ENCODE measurements around the gene DMBT1. TPM values are rescaled to one million over a fixed set of nuclear protein-coding genes. Genes with fewer than 3 reads are reported as not detected.

DMBT1 gene
- total RNA-seq, 4 donors from 2014 or later, result 0.63 TPM; not detected in 3

DNA sequence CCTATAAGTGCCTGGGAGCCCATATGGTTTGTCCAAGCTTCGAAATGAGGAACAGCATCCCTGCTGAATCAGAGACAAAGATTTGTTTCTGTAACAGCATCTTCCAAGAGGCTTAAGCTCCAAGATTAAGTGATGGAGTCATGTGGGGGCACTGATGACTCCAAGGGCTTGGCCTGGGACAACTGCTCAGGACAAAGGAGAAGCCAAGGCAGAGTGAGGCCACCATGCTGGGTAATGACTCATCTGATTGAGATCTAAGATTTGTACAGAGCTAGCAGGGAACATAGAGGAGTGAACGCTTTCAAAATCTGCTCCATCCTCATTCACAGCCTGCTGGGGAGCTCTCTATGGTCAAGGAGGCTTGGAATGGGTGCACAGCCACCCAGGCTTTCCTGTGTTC is 89.8 kb downstream of the DMBT1 start:
- WGBS, result 92% methylated on average over 2 of the region's 2 CpGs
- Histone ChIP-seq H3K4me1 (no peaks in the 10 kb centered on the region), H3K9me3 (no peaks in the 10 kb centered on the region), H3K36me3 (no peaks in the 10 kb centered on the region), H3K4me3 (no peak overlapping the region), H3K27ac (replicated peaks in 1 of 4) (no peak overlapping the region), H3K27me3 (peaks cover 0 to 20% (median 0%) of the 10 kb centered on the region in 4 donors)
- intact Hi-C loops (cut with DNase I), result no loop called here
- no peak for DNase-seq (ENCODE audit: extremely low spot score)
- TF ChIP-seq EP300 (IDR thresholded peaks at IDR 0.05) (no peak), POLR2AphosphoS5 (IDR thresholded peaks at IDR 0.05) (no peak), POLR2A (IDR thresholded peaks at IDR 0.05; ENCODE audit: low read depth) (no peak)
- TF ChIP-seq, protein P1, sequence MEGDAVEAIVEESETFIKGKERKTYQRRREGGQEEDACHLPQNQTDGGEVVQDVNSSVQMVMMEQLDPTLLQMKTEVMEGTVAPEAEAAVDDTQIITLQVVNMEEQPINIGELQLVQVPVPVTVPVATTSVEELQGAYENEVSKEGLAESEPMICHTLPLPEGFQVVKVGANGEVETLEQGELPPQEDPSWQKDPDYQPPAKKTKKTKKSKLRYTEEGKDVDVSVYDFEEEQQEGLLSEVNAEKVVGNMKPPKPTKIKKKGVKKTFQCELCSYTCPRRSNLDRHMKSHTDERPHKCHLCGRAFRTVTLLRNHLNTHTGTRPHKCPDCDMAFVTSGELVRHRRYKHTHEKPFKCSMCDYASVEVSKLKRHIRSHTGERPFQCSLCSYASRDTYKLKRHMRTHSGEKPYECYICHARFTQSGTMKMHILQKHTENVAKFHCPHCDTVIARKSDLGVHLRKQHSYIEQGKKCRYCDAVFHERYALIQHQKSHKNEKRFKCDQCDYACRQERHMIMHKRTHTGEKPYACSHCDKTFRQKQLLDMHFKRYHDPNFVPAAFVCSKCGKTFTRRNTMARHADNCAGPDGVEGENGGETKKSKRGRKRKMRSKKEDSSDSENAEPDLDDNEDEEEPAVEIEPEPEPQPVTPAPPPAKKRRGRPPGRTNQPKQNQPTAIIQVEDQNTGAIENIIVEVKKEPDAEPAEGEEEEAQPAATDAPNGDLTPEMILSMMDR (IDR thresholded peaks at IDR 0.05), result no peak

DNA sequence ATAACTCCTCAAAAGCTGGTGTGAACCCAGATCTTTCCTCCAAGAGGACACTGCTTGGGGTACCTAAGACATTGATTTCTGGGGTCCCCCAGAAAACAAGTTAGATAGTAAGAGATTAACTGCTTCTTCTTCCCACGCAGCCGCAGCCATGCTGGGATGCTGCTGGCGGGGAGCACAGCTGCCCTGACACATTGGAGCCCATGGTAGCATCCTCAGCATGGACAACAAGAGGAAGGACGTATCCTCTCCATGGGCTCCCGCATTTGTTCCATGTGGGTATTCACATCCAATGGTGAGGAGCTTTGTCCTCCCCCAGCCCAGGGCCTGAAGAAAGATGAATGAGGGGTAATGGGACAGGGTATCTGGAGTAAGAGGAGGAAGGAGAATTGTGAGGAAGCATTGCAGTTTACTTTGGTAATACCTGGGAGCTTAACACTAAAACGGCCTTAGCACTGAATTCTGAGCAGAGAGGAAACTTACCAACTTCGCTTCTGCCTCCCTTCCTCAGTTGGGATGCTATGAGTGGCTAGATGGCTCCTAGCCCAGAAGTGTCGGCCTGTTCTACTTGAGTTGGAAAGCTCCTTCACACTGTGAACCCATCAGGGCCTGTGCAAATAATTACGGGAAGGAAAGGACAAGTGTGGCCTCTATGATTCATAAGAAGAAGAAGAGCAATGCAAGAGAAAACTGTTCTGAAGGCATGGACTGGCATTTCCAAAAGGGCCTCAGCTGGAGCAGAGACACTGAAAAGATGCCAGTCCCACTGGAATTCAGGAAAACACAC is 95.2 kb downstream of the DMBT1 start:
- Histone ChIP-seq H3K27me3 (peaks cover 0 to 7% (median 0%) of the 10 kb centered on the region in 4 donors), H3K4me3 (no peak overlapping the region), H3K27ac (replicated peaks in 1 of 4) (no peak overlapping the region), H3K36me3 (no peaks in the 10 kb centered on the region), H3K4me1 (no peaks in the 10 kb centered on the region), H3K9me3 (no peaks in the 10 kb centered on the region)
- TF ChIP-seq, protein P1 (IDR thresholded peaks at IDR 0.05), result no peak
- TF ChIP-seq EP300 (IDR thresholded peaks at IDR 0.05) (no peak), POLR2AphosphoS5 (IDR thresholded peaks at IDR 0.05) (no peak), POLR2A (IDR thresholded peaks at IDR 0.05; ENCODE audit: low read depth) (no peak)
- 80% methylated on average over 9 of the region's 9 CpGs for WGBS
- intact Hi-C loops (cut with DNase I), result no loop called here
- no peak for DNase-seq (ENCODE audit: extremely low spot score)

DNA sequence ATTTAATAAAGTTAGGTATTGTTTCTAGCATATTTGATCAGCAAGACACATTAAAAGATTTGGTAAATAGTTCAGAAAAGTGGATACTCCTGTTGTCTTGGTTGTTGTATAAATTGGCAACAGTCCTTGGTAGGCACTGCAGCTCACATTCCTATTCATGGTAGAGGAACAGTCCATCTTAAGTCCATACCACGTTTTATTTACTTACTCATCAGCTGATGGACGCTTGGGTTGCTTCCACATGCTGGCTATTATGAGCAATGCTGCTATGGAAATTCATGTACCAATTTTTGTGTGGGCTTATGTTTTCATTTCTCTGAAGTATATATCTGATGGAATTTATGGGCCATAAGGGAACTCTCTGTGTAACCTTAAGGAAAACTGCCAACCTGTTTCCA is 95.8 kb downstream of the DMBT1 start:
- H3K36me3 ChIP-seq, result no peaks in the 10 kb centered on the region
- no peaks in the 10 kb centered on the region for H3K4me1 ChIP-seq
- H3K4me3 ChIP-seq, result no peak overlapping the region
- WGBS, result 63% methylated on average over 2 of the region's 2 CpGs
- no peaks in the 10 kb centered on the region for H3K9me3 ChIP-seq
- H3K27me3 ChIP-seq, result peaks cover 0 to 5% (median 0%) of the 10 kb centered on the region in 4 donors
- H3K27ac ChIP-seq (replicated peaks in 1 of 4), result no peak overlapping the region
- no peak for TF ChIP-seq EP300 (IDR thresholded peaks at IDR 0.05)
- DNase-seq (ENCODE audit: extremely low spot score), result no peak
- intact Hi-C loops (cut with DNase I), result no loop called here

- intact Hi-C loops (cut with DNase I), result no loop called here
- Histone ChIP-seq H3K4me1 (no peaks in the 10 kb centered on the region), H3K27me3 (peaks cover 0 to 5% (median 0%) of the 10 kb centered on the region in 4 donors), H3K27ac (replicated peaks in 1 of 4) (no peak overlapping the region), H3K36me3 (no peaks in the 10 kb centered on the region), H3K9me3 (no peaks in the 10 kb centered on the region), H3K4me3 (no peak overlapping the region)
- TF ChIP-seq, protein P1 (IDR thresholded peaks at IDR 0.05), result no peak
- TF ChIP-seq EP300 (IDR thresholded peaks at IDR 0.05) (no peak), POLR2A (IDR thresholded peaks at IDR 0.05; ENCODE audit: low read depth) (no peak), POLR2AphosphoS5 (IDR thresholded peaks at IDR 0.05) (no peak)
- DNase-seq (ENCODE audit: extremely low spot score), result no peak
- 93% methylated on average over 2 of the region's 5 CpGs for WGBS
Measured at GRCh38 chr10:122656741-122657140, 96.2 kb downstream of the DMBT1 start.

- Histone ChIP-seq H3K4me3 (no peak overlapping the region), H3K27me3 (peaks cover 0 to 10% (median 0%) of the 10 kb centered on the region in 4 donors), H3K27ac (replicated peaks in 1 of 4) (no peak overlapping the region), H3K36me3 (no peaks in the 10 kb centered on the region), H3K4me1 (no peaks in the 10 kb centered on the region), H3K9me3 (no peaks in the 10 kb centered on the region)
- TF ChIP-seq EP300 (IDR thresholded peaks at IDR 0.05) (no peak), POLR2AphosphoS5 (IDR thresholded peaks at IDR 0.05) (no peak), POLR2A (IDR thresholded peaks at IDR 0.05; ENCODE audit: low read depth) (no peak)
- TF ChIP-seq, protein P1 (IDR thresholded peaks at IDR 0.05), result no peak
- DNase-seq (ENCODE audit: extremely low spot score), result no peak
- WGBS, result 72% methylated on average over 3 of the region's 4 CpGs
- intact Hi-C loops (cut with DNase I), result no loop called here
Measured at GRCh38 chr10:122657255-122657654, 96.7 kb downstream of the DMBT1 start.
